Skeletal muscle cell (primary cell): ENCODE measurements around the gene C12orf75.
"Not testable (repeated sequence)": the region's sequence is repeated elsewhere in the genome, so short reads cannot be mapped to it uniquely, and the experiment has no call there.

Experiments used
- DNase-seq: peaks from one replicate; pipeline ENCODE4 v3.0.0-alpha.2; 2010; ENCODE audit warnings: low read depth
- H3K4me3 ChIP-seq: 2 replicates; pipeline ENCODE4 v1.5.1; 2011; ENCODE audit warnings: low read depth, mild to moderate bottlenecking, control low read depth, low read length, moderate library complexity

The C12orf75 gene

GRCh38 chr12:105332286-105332685 is 1.8 kb downstream of the C12orf75 start:
- DNase-seq = not testable (repeated sequence)
- peak overlapping the region; percentile 81 for H3K4me3 ChIP-seq

GRCh38 chr12:105332925-105333324 is 2.4 kb downstream of the C12orf75 start:
- no peak overlapping the region for H3K4me3 ChIP-seq
- no peak for DNase-seq

DNA sequence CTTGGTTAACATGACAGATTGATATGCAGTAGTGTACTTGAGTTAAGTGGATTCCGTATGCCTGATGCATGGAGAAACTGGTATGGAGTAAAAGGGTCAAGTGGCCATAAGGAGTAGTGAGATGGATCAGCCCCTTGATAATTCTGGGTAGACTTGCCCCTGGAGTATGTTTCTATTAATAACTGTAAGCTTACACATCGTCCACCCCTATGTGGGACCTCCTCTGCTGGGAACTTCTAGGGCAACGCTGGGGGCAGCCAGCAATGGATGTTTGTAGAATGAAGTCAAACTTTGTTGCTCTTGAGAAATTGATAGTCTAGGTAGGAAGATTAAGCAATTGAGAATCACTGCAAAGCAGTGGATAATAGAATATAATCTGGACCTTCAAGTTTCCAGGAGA is 3.5 kb downstream of the C12orf75 start:
- DNase-seq = peak; percentile 93
- no peak overlapping the region for H3K4me3 ChIP-seq

GRCh38 chr12:105334582-105334981 is 4.1 kb downstream of the C12orf75 start:
- DNase-seq = no peak
- peak overlapping the region; percentile 1 for H3K4me3 ChIP-seq

- H3K4me3 ChIP-seq = no peak overlapping the region
- no peak for DNase-seq
Observed at GRCh38 chr12:105335856-105336255, 5.4 kb downstream of the C12orf75 start.

- no peak overlapping the region for H3K4me3 ChIP-seq
- DNase-seq = no peak
Observed at GRCh38 chr12:105336411-105336810, 5.9 kb downstream of the C12orf75 start.

GRCh38 chr12:105337391-105337790 is 6.9 kb downstream of the C12orf75 start:
- no peak for DNase-seq

DNA sequence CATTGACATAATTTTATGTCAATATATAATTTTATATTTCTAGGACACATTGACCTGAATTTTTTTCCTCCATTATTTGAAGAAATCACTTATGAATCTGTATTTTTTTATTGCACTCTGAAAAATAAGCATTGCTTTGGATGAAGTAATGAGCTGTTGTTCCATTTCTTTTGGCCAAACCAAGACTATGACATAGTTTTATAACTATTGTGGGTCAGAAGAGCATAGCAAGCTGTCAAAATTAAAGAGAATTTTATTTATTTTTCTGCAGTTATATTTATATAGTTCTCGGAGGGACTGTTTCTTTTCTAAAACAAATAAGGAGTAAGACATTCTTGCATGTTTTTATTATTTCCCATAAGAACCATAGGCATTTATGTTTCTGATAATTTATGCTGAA is 8.5 kb downstream of the C12orf75 start:
- H3K4me3 ChIP-seq = no peak overlapping the region
- DNase-seq = no peak

More at GRCh38 chr12:105337391-105337790, 6.9 kb downstream of the C12orf75 start:
- H3K4me3 ChIP-seq = no peak overlapping the region

DNA sequence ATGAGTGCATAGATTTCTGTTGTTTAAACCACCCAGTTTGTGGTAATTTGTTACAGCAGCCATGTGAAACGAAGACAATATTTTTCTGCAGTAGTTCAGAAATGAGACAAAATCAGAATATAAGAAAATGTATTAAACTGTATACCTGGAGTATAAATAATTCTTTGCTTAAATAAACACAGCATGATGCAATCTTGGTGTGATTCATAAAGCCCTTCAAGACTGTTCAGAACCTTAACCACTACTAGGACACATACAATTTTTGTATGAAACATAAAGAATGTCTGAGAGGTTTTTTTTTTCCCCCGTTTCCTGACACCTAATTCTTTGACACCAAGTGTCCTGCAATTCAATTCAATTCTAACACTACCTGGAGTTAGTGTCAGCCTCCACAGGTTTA is 10.5 kb downstream of the C12orf75 start:
- no peak for DNase-seq
- no peak overlapping the region for H3K4me3 ChIP-seq

- DNase-seq, H3K4me3 ChIP-seq: not testable (repeated sequence)
Observed at GRCh38 chr12:105341620-105342019, 11.1 kb downstream of the C12orf75 start.

DNA sequence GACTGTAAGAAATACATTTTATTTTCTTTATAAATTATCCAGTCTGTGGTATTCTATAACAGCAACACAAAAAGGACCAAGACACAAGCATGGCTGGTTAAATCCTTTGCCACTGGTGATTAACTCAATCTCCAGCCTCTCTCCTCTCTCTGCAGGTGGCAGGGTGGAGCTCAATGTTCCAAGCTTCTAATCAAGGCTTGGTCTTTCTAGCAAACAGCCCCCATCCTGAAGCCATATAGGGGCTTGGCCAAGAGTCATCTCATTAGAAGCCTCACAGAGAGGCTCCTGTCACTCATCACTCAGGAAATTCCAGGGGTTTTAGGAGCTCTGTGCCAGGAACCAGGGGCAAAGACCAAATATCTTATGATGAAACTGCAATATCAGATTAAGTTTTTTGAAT is 12.0 kb downstream of the C12orf75 start:
- DNase-seq = no peak
- H3K4me3 ChIP-seq = no peak overlapping the region

GRCh38 chr12:105343836-105344235 is 13.3 kb downstream of the C12orf75 start:
- H3K4me3 ChIP-seq = no peak overlapping the region
- DNase-seq = no peak

- no peak for DNase-seq
- H3K4me3 ChIP-seq = no peak overlapping the region
Observed at GRCh38 chr12:105347499-105347898, 17.0 kb downstream of the C12orf75 start.

- H3K4me3 ChIP-seq = no peak overlapping the region
Observed at GRCh38 chr12:105348142-105348541, 17.7 kb downstream of the C12orf75 start.

DNA sequence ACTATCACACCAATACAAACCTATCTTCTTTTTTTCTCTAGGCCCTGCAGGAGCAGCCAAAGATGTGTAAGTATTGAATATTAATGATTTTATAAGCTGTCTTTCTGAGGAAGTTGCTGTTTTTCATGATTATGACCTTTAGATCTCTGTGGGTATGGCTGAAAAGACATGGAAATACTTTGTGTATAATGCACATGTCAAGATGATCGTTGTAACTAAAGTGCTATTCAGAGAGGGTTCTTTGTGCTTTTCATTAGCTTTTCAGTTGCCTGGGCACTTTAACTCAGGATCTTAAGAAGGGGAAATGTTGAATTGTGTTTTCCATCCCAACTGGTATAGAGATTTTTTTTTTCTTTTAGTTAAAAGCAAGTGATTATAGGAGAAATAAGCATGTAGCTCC is 18.1 kb downstream of the C12orf75 start:
- DNase-seq = no peak
- H3K4me3 ChIP-seq = no peak overlapping the region

More at GRCh38 chr12:105348142-105348541, 17.7 kb downstream of the C12orf75 start:
- no peak for DNase-seq

GRCh38 chr12:105349138-105349537 is 18.6 kb downstream of the C12orf75 start:
- DNase-seq = no peak
- H3K4me3 ChIP-seq = no peak overlapping the region

- no peak overlapping the region for H3K4me3 ChIP-seq
- DNase-seq = no peak
Observed at GRCh38 chr12:105351523-105351922, 21.0 kb downstream of the C12orf75 start.

DNA sequence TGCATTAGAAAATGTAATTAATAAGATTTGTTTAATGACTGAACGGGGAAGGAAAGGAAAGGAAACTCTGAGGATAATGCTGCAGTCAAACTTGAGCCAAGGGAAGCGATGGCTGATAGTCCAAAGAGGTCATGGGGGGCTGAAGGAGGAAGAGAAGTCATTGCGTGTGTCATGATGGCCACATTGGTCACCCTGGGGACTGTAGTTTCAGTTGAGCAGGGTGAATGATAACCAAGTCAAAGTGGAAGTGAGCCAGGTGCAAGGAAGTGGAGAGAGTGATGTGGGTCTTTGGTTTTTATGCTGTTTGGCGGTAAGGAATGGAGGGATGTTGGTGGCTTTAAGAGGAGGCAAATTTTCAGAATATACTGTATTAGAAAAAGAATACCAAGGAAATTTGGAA is 21.6 kb downstream of the C12orf75 start:
- DNase-seq = no peak
- no peak overlapping the region for H3K4me3 ChIP-seq

- H3K4me3 ChIP-seq = no peak overlapping the region
- DNase-seq = no peak
Observed at GRCh38 chr12:105352940-105353635, 22.6 kb downstream of the C12orf75 start.

- no peak for DNase-seq
- no peak overlapping the region for H3K4me3 ChIP-seq
Observed at GRCh38 chr12:105355752-105356151, 25.3 kb downstream of the C12orf75 start.

GRCh38 chr12:105357162-105357691 is 26.7 kb downstream of the C12orf75 start:
- no peak overlapping the region for H3K4me3 ChIP-seq
- no peak for DNase-seq
